H1 (cell line): ENCODE data around the gene NAT10. TPM values are rescaled to one million over a fixed set of nuclear protein-coding genes. Genes with fewer than 3 reads are reported as not detected.

Source experiments
- CTCF ChIA-PET: fragments of 300-600 bp; sonication (Branson Sonifier 250); formaldehyde crosslinking; loops from one replicate; lab custom pipeline; 2021; ENCODE audit not compliant: partially characterized antibody; lab: Charles Lee
- POLR2A ChIA-PET: fragments of 300-600 bp; sonication (Branson Sonifier 250); formaldehyde crosslinking; loops from one replicate; lab custom pipeline; 2021; ENCODE audit warnings: inconsistent platforms; ENCODE audit not compliant: partially characterized antibody; lab: Charles Lee
- DNase-seq, 2 experiments: peaks; one replicate each; pipeline versions ENCODE4 v3.0.0 to v3.0.0-alpha.2; 2010 to 2022; ENCODE audit warnings: low spot score in 2 of 2, low read depth in 1 of 2, mixed read lengths in 1 of 2
- FAIRE-seq: peaks from 2 replicates; lab custom pipeline; 2011; peaks lifted over from hg19 to GRCh38; lab: Jason Lieb, UNC
- H2AFZ ChIP-seq: 2 replicates; pipeline ENCODE4 v1.8.1; 2012; ENCODE audit warnings: low read length, inconsistent platforms
- H2AK5ac ChIP-seq: 2 replicates; pipeline ENCODE4 v1.6.1; 2013; ENCODE audit warnings: low read depth, low read length
- H2BK120ac ChIP-seq: replicated peaks from 2 replicates; pipeline ENCODE3; 2013; ENCODE audit warnings: low read depth, low read length, inconsistent platforms
- H2BK12ac ChIP-seq: 2 replicates; pipeline ENCODE4 v1.6.1; 2013; ENCODE audit warnings: low read depth, low read length
- H2BK15ac ChIP-seq: 2 replicates; pipeline ENCODE4 v1.6.1; 2013; ENCODE audit warnings: low read length
- H2BK20ac ChIP-seq: 2 replicates; pipeline ENCODE4 v1.6.1; 2013; ENCODE audit warnings: low read length
- H2BK5ac ChIP-seq: 2 replicates; pipeline ENCODE4 v1.6.1; 2013; ENCODE audit warnings: low read depth, low read length
- H3K14ac ChIP-seq: 2 replicates; pipeline ENCODE4 v1.6.1; 2013; ENCODE audit warnings: inconsistent platforms; ENCODE audit not compliant: insufficient read length
- H3K18ac ChIP-seq: 2 replicates; pipeline ENCODE4 v1.6.1; 2013; ENCODE audit warnings: low read length; ENCODE audit errors: extremely low read depth
- H3K23ac ChIP-seq: 2 replicates; pipeline ENCODE4 v1.6.1; 2013; ENCODE audit warnings: inconsistent platforms; ENCODE audit not compliant: insufficient read length
- H3K23me2 ChIP-seq: 2 replicates; pipeline ENCODE4 v1.6.1; 2013; ENCODE audit warnings: low read depth, low read length
- H3K27ac ChIP-seq: 2 replicates; pipeline ENCODE4 v1.6.1; 2011; ENCODE audit warnings: low read depth, low read length, inconsistent platforms
- H3K27me3 ChIP-seq, 4 experiments: replicated peaks in 1 of 4; 1 replicate in 1 of 4; 2 replicates in 3 of 4; pipeline versions ENCODE4 v1.6.1 to v1.8.1; 2011 to 2013; ENCODE audit warnings: low read length in 3 of 4, mild to moderate bottlenecking in 3 of 4, inconsistent platforms in 2 of 4, mixed read lengths in 2 of 4, moderate library complexity in 1 of 4; ENCODE audit not compliant: control insufficient read depth in 3 of 4, insufficient read depth in 3 of 4; ENCODE audit errors: extremely low read depth in 1 of 4
- H3K36me3 ChIP-seq, 4 experiments: 2 replicates each; pipeline versions ENCODE4 v1.6.1 to v1.8.1; 2011 to 2013; ENCODE audit warnings: mild to moderate bottlenecking in 4 of 4, low read length in 3 of 4, moderate library complexity in 2 of 4, control low read depth in 1 of 4, inconsistent platforms in 1 of 4; ENCODE audit not compliant: insufficient read depth in 4 of 4, control insufficient read depth in 2 of 4
- H3K4ac ChIP-seq: replicated peaks from 2 replicates; pipeline ENCODE3; 2013; ENCODE audit warnings: low read length, low read depth, mixed read lengths, inconsistent platforms; ENCODE audit not compliant: insufficient read length
- H3K4me1 ChIP-seq, 4 experiments: replicated peaks in 1 of 4; 1 replicate in 1 of 4; 2 replicates in 3 of 4; pipeline versions ENCODE4 v1.6.1 to v1.8.1; 2011 to 2013; ENCODE audit warnings: low read length in 3 of 4, inconsistent platforms in 2 of 4, mixed read lengths in 1 of 4; ENCODE audit not compliant: insufficient read depth in 4 of 4, control insufficient read depth in 3 of 4
- H3K4me2 ChIP-seq, 2 experiments: 2 replicates each; pipeline versions ENCODE4 v1.6.1 to v1.8.1; 2011 to 2013; ENCODE audit warnings: low read depth in 2 of 2, low read length in 2 of 2, control low read depth in 1 of 2, inconsistent platforms in 1 of 2, mild to moderate bottlenecking in 1 of 2; ENCODE audit not compliant: insufficient read depth in 1 of 2
- H3K4me3 ChIP-seq, 4 experiments: fragments of 200-600, 300-600 bp in 1 of 4; sonication (generic), shearing (Covaris generic), sonication (Bioruptor Twin) in 1 of 4; 2 replicates each; pipeline versions ENCODE4 v1.5.1 to v1.8.1; 2011 to 2016; ENCODE audit warnings: low read length in 4 of 4, low read depth in 3 of 4, control low read depth in 2 of 4, inconsistent platforms in 2 of 4, mild to moderate bottlenecking in 2 of 4, mixed read lengths in 1 of 4, moderate library complexity in 1 of 4; ENCODE audit not compliant: insufficient read depth in 2 of 4; ENCODE audit errors: extremely low read depth in 1 of 4
- H3K56ac ChIP-seq: replicated peaks from 2 replicates; pipeline ENCODE3; 2013; ENCODE audit warnings: low read depth, mild to moderate bottlenecking, mixed read lengths, low read length, inconsistent platforms; ENCODE audit not compliant: insufficient read length
- H3K79me1 ChIP-seq: 2 replicates; pipeline ENCODE4 v1.6.1; 2013; ENCODE audit warnings: low read depth, low read length, control low read depth
- H3K79me2 ChIP-seq, 2 experiments: 2 replicates each; pipeline versions ENCODE4 v1.6.1 to v1.8.1; 2012 to 2013; ENCODE audit warnings: low read length in 2 of 2, mild to moderate bottlenecking in 2 of 2, inconsistent platforms in 1 of 2; ENCODE audit not compliant: insufficient read depth in 2 of 2, control insufficient read depth in 1 of 2
- H3K9ac ChIP-seq, 4 experiments: replicated peaks in 1 of 4; 1 replicate in 1 of 4; 2 replicates in 3 of 4; pipeline versions ENCODE4 v1.6.1 to v1.8.1; 2011 to 2013; ENCODE audit warnings: low read depth in 3 of 4, low read length in 3 of 4, control low read depth in 2 of 4, mild to moderate bottlenecking in 2 of 4, moderate library complexity in 2 of 4, inconsistent platforms in 1 of 4; ENCODE audit errors: extremely low read depth in 1 of 4
- H3K9me3 ChIP-seq, 2 experiments: 2 replicates each; pipeline versions ENCODE4 v1.6.1 to v1.8.1; 2012 to 2013; ENCODE audit warnings: mild to moderate bottlenecking in 2 of 2, moderate library complexity in 2 of 2, control low read depth in 1 of 2, inconsistent platforms in 1 of 2, low read depth in 1 of 2, low read length in 1 of 2, mixed read lengths in 1 of 2; ENCODE audit not compliant: insufficient read depth in 2 of 2
- H4K20me1 ChIP-seq, 2 experiments: replicated peaks in 1 of 2; 2 replicates each; pipeline versions ENCODE3 to v1.8.1; 2011 to 2013; ENCODE audit warnings: inconsistent platforms in 2 of 2, low read length in 2 of 2, mild to moderate bottlenecking in 1 of 2; ENCODE audit not compliant: insufficient read depth in 2 of 2, control insufficient read depth in 1 of 2
- H4K5ac ChIP-seq: 2 replicates; pipeline ENCODE4 v1.6.1; 2013; ENCODE audit warnings: low read length, low read depth, mixed read lengths, inconsistent platforms; ENCODE audit not compliant: insufficient read length
- H4K8ac ChIP-seq: 2 replicates; pipeline ENCODE4 v1.8.0; 2013; ENCODE audit warnings: mild to moderate bottlenecking, moderate library complexity, low read length, inconsistent platforms; ENCODE audit not compliant: insufficient read depth; ENCODE audit errors: extremely low read depth
- H4K91ac ChIP-seq: replicated peaks from 2 replicates; pipeline ENCODE3; 2013; ENCODE audit warnings: low read length, mixed read lengths, inconsistent platforms; ENCODE audit not compliant: insufficient read length
- HDAC6 ChIP-seq: IDR thresholded peaks from one replicate; pipeline ENCODE4 v1.7.1; 2012; ENCODE audit warnings: low read depth, mild to moderate bottlenecking, inconsistent platforms, low read length, moderate library complexity
- MAFK ChIP-seq: IDR thresholded peaks from 2 replicates; pipeline ENCODE4 v1.6.1; 2012; ENCODE audit warnings: low read depth, mild to moderate bottlenecking, improper control_type of control experiment, low read length
- RXRA ChIP-seq: IDR thresholded peaks from 2 replicates; pipeline ENCODE4 v1.6.1; 2011; ENCODE audit warnings: low read depth, mild to moderate bottlenecking, low read length, moderate library complexity; ENCODE audit not compliant: insufficient read depth
- SUZ12 ChIP-seq: fragments of 200-600 bp; sonication (generic); IDR thresholded peaks from 2 replicates; pipeline ENCODE4 v1.6.1; 2012; ENCODE audit warnings: mild to moderate bottlenecking, inconsistent platforms, low read length, moderate library complexity, mixed read lengths
- TEAD4 ChIP-seq: IDR thresholded peaks from 2 replicates; pipeline ENCODE4 v1.6.1; 2012; ENCODE audit warnings: low read depth, low read length, inconsistent platforms, mixed read lengths
- WGBS, 2 experiments: shearing (Covaris generic) in 1 of 2; methylation state at CpG; one replicate each; pipeline versions ENCODE4 v1.1.6 to v1.1.7; 2013 to 2015; ENCODE audit warnings: low lambda C conversion rate in 2 of 2, mixed read lengths in 2 of 2, inconsistent platforms in 1 of 2, low coverage in 1 of 2, missing lambda C conversion rate in 1 of 2; ENCODE audit not compliant: insufficient replicate concordance in 2 of 2, insufficient coverage in 1 of 2, insufficient read length in 1 of 2; ENCODE audit errors: extremely low coverage in 1 of 2, missing lambda C conversion rate in 1 of 2; 5-methylcytosine and 5-hydroxymethylcytosine counted together
- polyA plus RNA-seq, 7 experiments: library from polyadenylated mRNA; depleted of rRNA in 3 of 7; stranded (reverse) in 5 of 7; unstranded in 2 of 7; fragments of >200 nt in 5 of 7; fragments of 200-250 nt in 2 of 7; gene quantifications; 1 replicate in 5 of 7; 2 replicates in 1 of 7; 4 replicates in 1 of 7; pipeline versions ENCODE4 v1.2.1 to v1.2.3, GENCODE V29; 2011 to 2013; ENCODE audit warnings: missing spikeins in 2 of 7, mixed read lengths in 2 of 7
- total RNA-seq: library from RNA; stranded (reverse); fragmentation: NEBNext Ultra II Directional; extraction: Animal tissue kit (Norgen Biotek cat#: 25700); gene quantifications from 2 replicates; pipeline ENCODE4 v1.2.1, GENCODE V29; 2021

NAT10 gene
- total and polyA plus RNA-seq, 2 of the 8 experiments (the other 6 are each of a cell fraction or from before 2014, with no cell fraction given), result 66.3 to 89.6 TPM

GRCh38 chr11:34063061-34063795 lies 42.2 kb upstream of the NAT10 start:
- Histone ChIP-seq H4K91ac (no peak overlapping the region), H3K36me3 (peaks cover 3 to 35% (median 9%) of the 10 kb centered on the region in 4 experiments; a peak in 6 of 8 replicates), H2AFZ (no peak overlapping the region), H3K14ac (no peak overlapping the region), H3K4ac (no peak overlapping the region), H2BK12ac (no peak overlapping the region), H2AK5ac (no peak overlapping the region), H3K27me3 (no peaks in the 10 kb centered on the region), H2BK120ac (no peak overlapping the region), H3K9ac (no peak overlapping the region), H4K5ac (no peak overlapping the region), H3K79me1 (no peaks in the 10 kb centered on the region; the same call in 1 of the 2 replicates), H3K79me2 (peaks cover 77 to 99% of the 10 kb centered on the region in 2 experiments), H4K20me1 (peaks cover 27 to 45% of the 10 kb centered on the region in 2 experiments), H2BK20ac (no peak overlapping the region)
- FAIRE-seq (no peak), DNase-seq (no peak)
- 90% methylated on average over 2 of the region's 2 CpGs; no CpG with 5 or more reads in 1 of the 2 experiments for WGBS, 2 experiments
- POLR2A ChIA-PET, result interaction anchor here (1.1 to 16.5 kb wide), 5 partner anchors 9 to 42 kb away, joined by 3 to 176 read pairs (median 7); partner anchors contain the start of genes CAPRIN1 and NAT10
- TF ChIP-seq HDAC6 (no peak), SUZ12 (no peak), TEAD4 (peak; percentile 65; the same call in 1 of the 2 replicates), RXRA (no peak), MAFK (no peak)
- TF ChIP-seq, all 59 proteins: peak for 1
- H2BK5ac ChIP-seq, result no peak overlapping the region
- no peak overlapping the region; the same call in 1 of the 2 replicates for H4K8ac ChIP-seq
- H3K4me2 ChIP-seq, result no peak overlapping the region
- H3K23me2 ChIP-seq, result no peaks in the 10 kb centered on the region
- H2BK15ac ChIP-seq, result no peak overlapping the region
- H3K56ac ChIP-seq, result no peak overlapping the region
- H3K4me3 ChIP-seq, result no peak overlapping the region
- H3K23ac ChIP-seq, result no peak overlapping the region
- no peaks in the 10 kb centered on the region for H3K9me3 ChIP-seq
- CTCF ChIA-PET, result interaction anchor here (0.6 to 1.5 kb wide), 4 partner anchors 31 to 1126 kb away, joined by 3 to 11 read pairs (median 4); no protein-coding TSS in a partner anchor
- 0 out of 7 replicates have a peak, but pooled peaks cover 0 to 1% (median 0%) of the 10 kb centered on the region in 4 experiments for H3K4me1 ChIP-seq
- no peak overlapping the region for H3K27ac ChIP-seq
- H3K18ac ChIP-seq, result no peak overlapping the region
